Testis (tissue), 3 donors: ENCODE data around the gene EFNB3. TPM values are rescaled to one million over a fixed set of nuclear protein-coding genes. Genes with fewer than 3 reads are reported as not detected.

Source experiments
- DNase-seq: peaks from one replicate; pipeline ENCODE4 v3.0.0-alpha.2; 2019
- H3K27ac ChIP-seq, 2 donors: fragments of 200-600 bp; sonication (generic); one replicate each; pipeline ENCODE4 v1.5.1; 2019
- H3K27me3 ChIP-seq: fragments of 200-600 bp; sonication (generic); one replicate; pipeline ENCODE4 v1.5.1; 2019
- H3K36me3 ChIP-seq: fragments of 200-600 bp; sonication (generic); one replicate; pipeline ENCODE4 v1.5.1; 2017; ENCODE audit warnings: low read depth; ENCODE audit errors: missing control alignments
- H3K4me1 ChIP-seq: fragments of 200-600 bp; sonication (generic); one replicate; pipeline ENCODE4 v1.5.1; 2019
- H3K4me3 ChIP-seq, 2 donors: fragments of 200-600 bp; sonication (generic); one replicate each; pipeline ENCODE4 v1.5.1; 2017 to 2019
- H3K9me3 ChIP-seq: fragments of 200-600 bp; sonication (generic); one replicate; pipeline ENCODE4 v1.5.1; 2017
- CTCF ChIP-seq, 3 experiments: fragments of 450-650 bp in 2 of 3; fragments of 200-600 bp in 1 of 3; sonication (generic) in 1 of 3; IDR thresholded peaks; one replicate each; pipeline ENCODE4 v1.5.1; 2016 to 2019; ENCODE audit warnings: antibody characterized with exemption in 3 of 3, mild to moderate bottlenecking in 2 of 3, moderate library complexity in 1 of 3
- POLR2A ChIP-seq: fragments of 450-650 bp; IDR thresholded peaks from one replicate; pipeline ENCODE4 v1.6.1; 2017; ENCODE audit warnings: antibody characterized with exemption, mild to moderate bottlenecking, moderate library complexity
- WGBS, 2 donors: methylation state at CpG; one replicate each; pipeline ENCODE4 v1.1.5; 2018; 5-methylcytosine and 5-hydroxymethylcytosine counted together
- intact Hi-C: fragments of 100-400 bp; cut with DNase I; formaldehyde crosslinking; loops from one replicate; pipeline ENCODE4 v1.15.1; 2023; ENCODE audit warnings: low total_unique reads
- polyA plus RNA-seq: library from polyadenylated mRNA; stranded (reverse); fragments of 350-450 nt; fragmentation: Illumina TruSeq; extraction: RNeasy Lipid Tissue Mini Kit (QIAGEN cat#74804); gene quantifications from one replicate; pipeline ENCODE4 v1.2.3, GENCODE V29; 2014; ENCODE audit warnings: low read depth, low replicate concordance; ENCODE audit not compliant: insufficient read depth
- total RNA-seq, 2 donors: library from RNA; depleted of rRNA; stranded (reverse); fragments of >200 nt; gene quantifications; one replicate each; pipeline ENCODE4 v1.2.3, GENCODE V29; 2016

The EFNB3 gene
- total and polyA plus RNA-seq, 3 donors from 2014 or later, result 0.93 to 3.5 (median 2.0) TPM

- H3K27ac ChIP-seq, result peak within 1 kb of the TSS; percentile 84 to 96
- H3K36me3 ChIP-seq, result no peaks in the 10 kb centered on the region
- peak within 1 kb of the TSS; percentile 85 to 92 for H3K4me3 ChIP-seq
- H3K27me3 ChIP-seq, result no peaks in the 10 kb centered on the region
- peaks cover 24% of the 10 kb centered on the region for H3K4me1 ChIP-seq
- DNase-seq, result peak; percentile 99
- intact Hi-C loops, result no loop called here
- no peak for TF ChIP-seq POLR2A
- peak; percentile 98 to 99 (median 99) for TF ChIP-seq CTCF (IDR thresholded peaks at IDR 0.05)
- WGBS, 2 donors, result 0 to 1% methylated on average over 16 to 51 of the region's 51 CpGs
- no peaks in the 10 kb centered on the region for H3K9me3 ChIP-seq
Measured at GRCh38 chr17:7687908-7688807, 16.8 kb upstream of the EFNB3 start, which contains the start of gene WRAP53. Gene WRAP53, plus strand, starts transcription at chr17:7688477. Its CDS starts 172 bp downstream, at chr17:7688649.

DNA sequence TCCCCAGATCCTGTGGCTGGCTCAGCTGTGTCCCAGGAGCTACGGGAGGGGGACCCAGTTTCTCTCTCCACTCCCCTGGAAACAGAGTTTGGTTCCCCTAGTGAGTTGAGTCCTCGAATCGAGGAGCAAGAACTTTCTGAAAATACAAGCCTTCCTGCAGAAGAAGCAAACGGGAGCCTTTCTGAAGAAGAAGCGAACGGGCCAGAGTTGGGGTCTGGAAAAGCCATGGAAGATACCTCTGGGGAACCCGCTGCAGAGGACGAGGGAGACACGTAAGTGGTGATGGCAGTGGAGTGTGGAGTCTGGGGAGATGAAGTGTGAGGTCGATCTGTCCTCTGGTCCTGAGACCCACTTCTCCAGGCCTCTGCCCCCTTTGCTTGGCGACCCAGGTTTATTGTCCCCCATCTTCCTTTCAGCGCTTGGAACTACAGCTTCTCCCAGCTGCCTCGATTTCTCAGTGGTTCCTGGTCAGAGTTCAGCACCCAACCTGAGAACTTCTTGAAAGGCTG is 16.1 kb upstream of the EFNB3 start:
- 6 to 9% methylated on average over 13 of the region's 13 CpGs for WGBS, 2 donors
- no peak for DNase-seq
- H3K27ac ChIP-seq, result peak overlapping the region in 1 of 2 donors; percentile 60
- H3K36me3 ChIP-seq, result no peaks in the 10 kb centered on the region
- intact Hi-C loops, result no loop called here
- no peaks in the 10 kb centered on the region for H3K9me3 ChIP-seq
- H3K27me3 ChIP-seq, result no peaks in the 10 kb centered on the region
- peaks cover 23% of the 10 kb centered on the region for H3K4me1 ChIP-seq
- TF ChIP-seq CTCF (IDR thresholded peaks at IDR 0.05), result no peak
- no peak for TF ChIP-seq POLR2A
- H3K4me3 ChIP-seq, result peak overlapping the region; percentile 51 to 92

DNA sequence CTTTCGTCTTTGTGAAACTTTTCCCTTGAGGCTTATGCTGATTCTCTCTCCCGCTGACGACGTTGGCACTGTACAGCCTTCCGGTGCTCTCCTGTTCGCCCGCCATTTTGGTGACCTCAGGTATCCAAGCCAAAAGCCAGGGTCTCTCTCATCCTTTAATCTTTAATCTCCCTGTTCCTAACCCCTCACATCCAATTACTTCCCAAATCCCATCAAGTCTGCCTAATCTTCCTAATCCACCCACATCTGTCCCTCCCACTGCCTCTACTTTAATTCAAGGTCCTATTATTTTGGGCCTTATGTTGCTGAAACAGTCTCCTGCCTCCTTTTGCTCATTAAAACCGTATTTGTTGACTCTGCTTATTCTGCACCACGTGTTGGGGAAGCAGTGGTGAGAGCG is 9.4 kb upstream of the EFNB3 start:
- Histone ChIP-seq H3K9me3 (no peaks in the 10 kb centered on the region), H3K4me1 (peaks cover 3% of the 10 kb centered on the region), H3K36me3 (no peaks in the 10 kb centered on the region), H3K27me3 (no peaks in the 10 kb centered on the region), H3K27ac (no peak overlapping the region), H3K4me3 (peak overlapping the region in 1 of 2 donors; percentile 13)
- intact Hi-C loops, result no loop called here
- TF ChIP-seq CTCF (IDR thresholded peaks at IDR 0.05) (no peak), POLR2A (no peak)
- WGBS, 2 donors, result 70 to 84% methylated on average over 10 of the region's 10 CpGs
- DNase-seq, result no peak

- H3K4me3 ChIP-seq, result no peak overlapping the region
- peaks cover 3% of the 10 kb centered on the region for H3K4me1 ChIP-seq
- no peak overlapping the region for H3K27ac ChIP-seq
- no peaks in the 10 kb centered on the region for H3K36me3 ChIP-seq
- intact Hi-C loops, result no loop called here
- WGBS, 2 donors, result 91 to 94% methylated on average over 4 of the region's 4 CpGs
- H3K9me3 ChIP-seq, result no peaks in the 10 kb centered on the region
- DNase-seq, result no peak
- no peaks in the 10 kb centered on the region for H3K27me3 ChIP-seq
- no peak for TF ChIP-seq POLR2A
Measured at GRCh38 chr17:7697828-7698588, 7.0 kb upstream of the EFNB3 start.

DNA sequence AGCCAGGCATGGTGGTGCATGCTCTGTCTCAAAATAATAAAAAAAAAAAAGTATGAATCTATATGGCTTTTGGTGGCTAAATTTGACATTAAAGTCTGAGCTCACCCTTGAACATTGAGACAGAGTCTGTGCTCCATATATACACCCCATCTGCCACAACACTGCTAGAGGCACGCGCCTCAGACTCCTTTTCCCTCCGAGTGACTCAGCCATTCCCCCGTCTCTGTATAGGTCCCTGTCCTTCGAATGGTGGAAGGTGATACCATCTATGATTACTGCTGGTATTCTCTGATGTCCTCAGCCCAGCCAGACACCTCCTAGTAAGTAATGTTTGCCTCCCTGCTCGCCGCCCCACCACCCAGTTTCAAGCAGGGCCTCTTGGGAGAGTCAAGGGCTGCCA is 4.5 kb upstream of the EFNB3 start:
- H3K27ac ChIP-seq, result no peak overlapping the region
- H3K4me3 ChIP-seq, result no peak overlapping the region
- no peaks in the 10 kb centered on the region for H3K9me3 ChIP-seq
- TF ChIP-seq CTCF (IDR thresholded peaks at IDR 0.05) (no peak), POLR2A (no peak)
- H3K27me3 ChIP-seq, result no peaks in the 10 kb centered on the region
- H3K4me1 ChIP-seq, result peaks cover 15% of the 10 kb centered on the region
- intact Hi-C loops, result no loop called here
- no peaks in the 10 kb centered on the region for H3K36me3 ChIP-seq
- 94 to 99% methylated on average over 7 of the region's 7 CpGs for WGBS, 2 donors
- no peak for DNase-seq
